ENCODE data around the gene YRDC.

Gene YRDC

DNA sequence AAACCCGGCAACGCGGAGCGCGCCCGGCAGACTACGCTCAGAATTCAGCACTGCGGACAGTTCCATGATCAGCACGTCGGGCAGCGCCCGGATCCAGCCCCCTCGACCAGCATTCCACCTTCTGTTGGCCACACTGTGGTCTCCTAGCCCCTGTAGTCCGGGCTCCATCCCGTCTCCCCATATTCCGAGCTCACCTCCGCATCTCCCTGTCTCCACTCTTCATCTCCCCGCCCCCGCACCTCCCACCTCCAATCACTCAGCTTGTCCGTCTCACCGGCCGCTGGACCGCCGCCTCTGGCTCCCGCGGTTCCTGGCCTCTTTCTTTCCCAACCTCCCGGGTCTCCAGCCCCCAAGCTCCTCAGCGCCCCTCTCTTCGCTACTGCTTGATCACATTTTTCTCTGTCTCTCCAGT is 43.6 kb downstream of the YRDC start (continued):
- TF ChIP-seq KLF1 (tag by site-specific recombination; IDR thresholded peaks at IDR 0.05), result no peak
- no peak for TF ChIP-seq FEZF1 (tag by site-specific recombination; IDR thresholded peaks at IDR 0.05)
- TF ChIP-seq ZNF433 (tag by site-specific recombination; IDR thresholded peaks at IDR 0.05; ENCODE audit: low read depth), result no peak
- TF ChIP-seq, protein P1, sequence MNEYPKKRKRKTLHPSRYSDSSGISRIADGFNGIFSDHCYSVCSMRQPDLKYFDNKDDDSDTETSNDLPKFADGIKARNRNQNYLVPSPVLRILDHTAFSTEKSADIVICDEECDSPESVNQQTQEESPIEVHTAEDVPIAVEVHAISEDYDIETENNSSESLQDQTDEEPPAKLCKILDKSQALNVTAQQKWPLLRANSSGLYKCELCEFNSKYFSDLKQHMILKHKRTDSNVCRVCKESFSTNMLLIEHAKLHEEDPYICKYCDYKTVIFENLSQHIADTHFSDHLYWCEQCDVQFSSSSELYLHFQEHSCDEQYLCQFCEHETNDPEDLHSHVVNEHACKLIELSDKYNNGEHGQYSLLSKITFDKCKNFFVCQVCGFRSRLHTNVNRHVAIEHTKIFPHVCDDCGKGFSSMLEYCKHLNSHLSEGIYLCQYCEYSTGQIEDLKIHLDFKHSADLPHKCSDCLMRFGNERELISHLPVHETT (tag by site-specific recombination; IDR thresholded peaks at IDR 0.05), result 0 out of 2 replicates have a peak, but pooled peaks have one; percentile 19
- no peak for TF ChIP-seq RBAK (tag by site-specific recombination; IDR thresholded peaks at IDR 0.05)
- TF ChIP-seq, protein P2, sequence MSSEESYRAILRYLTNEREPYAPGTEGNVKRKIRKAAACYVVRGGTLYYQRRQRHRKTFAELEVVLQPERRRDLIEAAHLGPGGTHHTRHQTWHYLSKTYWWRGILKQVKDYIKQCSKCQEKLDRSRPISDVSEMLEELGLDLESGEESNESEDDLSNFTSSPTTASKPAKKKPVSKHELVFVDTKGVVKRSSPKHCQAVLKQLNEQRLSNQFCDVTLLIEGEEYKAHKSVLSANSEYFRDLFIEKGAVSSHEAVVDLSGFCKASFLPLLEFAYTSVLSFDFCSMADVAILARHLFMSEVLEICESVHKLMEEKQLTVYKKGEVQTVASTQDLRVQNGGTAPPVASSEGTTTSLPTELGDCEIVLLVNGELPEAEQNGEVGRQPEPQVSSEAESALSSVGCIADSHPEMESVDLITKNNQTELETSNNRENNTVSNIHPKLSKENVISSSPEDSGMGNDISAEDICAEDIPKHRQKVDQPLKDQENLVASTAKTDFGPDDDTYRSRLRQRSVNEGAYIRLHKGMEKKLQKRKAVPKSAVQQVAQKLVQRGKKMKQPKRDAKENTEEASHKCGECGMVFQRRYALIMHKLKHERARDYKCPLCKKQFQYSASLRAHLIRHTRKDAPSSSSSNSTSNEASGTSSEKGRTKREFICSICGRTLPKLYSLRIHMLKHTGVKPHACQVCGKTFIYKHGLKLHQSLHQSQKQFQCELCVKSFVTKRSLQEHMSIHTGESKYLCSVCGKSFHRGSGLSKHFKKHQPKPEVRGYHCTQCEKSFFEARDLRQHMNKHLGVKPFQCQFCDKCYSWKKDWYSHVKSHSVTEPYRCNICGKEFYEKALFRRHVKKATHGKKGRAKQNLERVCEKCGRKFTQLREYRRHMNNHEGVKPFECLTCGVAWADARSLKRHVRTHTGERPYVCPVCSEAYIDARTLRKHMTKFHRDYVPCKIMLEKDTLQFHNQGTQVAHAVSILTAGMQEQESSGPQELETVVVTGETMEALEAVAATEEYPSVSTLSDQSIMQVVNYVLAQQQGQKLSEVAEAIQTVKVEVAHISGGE (tag by site-specific recombination; conservative IDR thresholded peaks at IDR 0.05; ENCODE audit: low read depth), result no peak
- no peak for TF ChIP-seq ZNF354C (tag by site-specific recombination; IDR thresholded peaks at IDR 0.05; ENCODE audit: borderline replicate concordance, low read depth)
- no peak for TF ChIP-seq ZNF830 (tag by site-specific recombination; IDR thresholded peaks at IDR 0.05; ENCODE audit: low read depth)
- TF ChIP-seq OSR2 (tag by site-specific recombination; IDR thresholded peaks at IDR 0.05), result no peak
- TF ChIP-seq ZNF654 (tag by site-specific recombination; IDR thresholded peaks at IDR 0.05; ENCODE audit: low read depth), result no peak
- TF ChIP-seq ZNF416 (tag by site-specific recombination; IDR thresholded peaks at IDR 0.05), result no peak
- TF ChIP-seq SP2 (tag by site-specific recombination; IDR thresholded peaks at IDR 0.05), result peak; percentile 18; the same call in 1 of the 2 replicates
- TF ChIP-seq, protein P3, sequence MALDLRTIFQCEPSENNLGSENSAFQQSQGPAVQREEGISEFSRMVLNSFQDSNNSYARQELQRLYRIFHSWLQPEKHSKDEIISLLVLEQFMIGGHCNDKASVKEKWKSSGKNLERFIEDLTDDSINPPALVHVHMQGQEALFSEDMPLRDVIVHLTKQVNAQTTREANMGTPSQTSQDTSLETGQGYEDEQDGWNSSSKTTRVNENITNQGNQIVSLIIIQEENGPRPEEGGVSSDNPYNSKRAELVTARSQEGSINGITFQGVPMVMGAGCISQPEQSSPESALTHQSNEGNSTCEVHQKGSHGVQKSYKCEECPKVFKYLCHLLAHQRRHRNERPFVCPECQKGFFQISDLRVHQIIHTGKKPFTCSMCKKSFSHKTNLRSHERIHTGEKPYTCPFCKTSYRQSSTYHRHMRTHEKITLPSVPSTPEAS (tag by site-specific recombination; IDR thresholded peaks at IDR 0.05), result no peak
- peak; percentile 58 for TF ChIP-seq ZBTB17 (tag by site-specific recombination; IDR thresholded peaks at IDR 0.05)
- TF ChIP-seq ZXDB (tag by site-specific recombination; IDR thresholded peaks at IDR 0.05), result no peak
- no peak for TF ChIP-seq AEBP2 (tag by site-specific recombination; IDR thresholded peaks at IDR 0.05; ENCODE audit: borderline replicate concordance)
- peak; percentile 42; the same call in 1 of the 2 replicates for TF ChIP-seq ZSCAN30 (tag by site-specific recombination; IDR thresholded peaks at IDR 0.05)
- no peak for TF ChIP-seq ZNF133 (tag by site-specific recombination; IDR thresholded peaks at IDR 0.05)
- TF ChIP-seq KLF8 (tag by site-specific recombination; IDR thresholded peaks at IDR 0.05), result 0 out of 2 replicates have a peak, but pooled peaks have one; percentile 13
- no peak for TF ChIP-seq ZNF585B (tag by site-specific recombination; IDR thresholded peaks at IDR 0.05)
- no peak for TF ChIP-seq ZNF221 (tag by site-specific recombination; IDR thresholded peaks at IDR 0.05; ENCODE audit: borderline replicate concordance)
- peak; percentile 77; the same call in 1 of the 2 replicates for TF ChIP-seq MEIS1 (CRISPR knock-in tag; IDR thresholded peaks at IDR 0.05; ENCODE audit: borderline replicate concordance)
- TF ChIP-seq ZNF24 (tag by site-specific recombination; IDR thresholded peaks at IDR 0.05), result no peak
- TF ChIP-seq, protein P4, sequence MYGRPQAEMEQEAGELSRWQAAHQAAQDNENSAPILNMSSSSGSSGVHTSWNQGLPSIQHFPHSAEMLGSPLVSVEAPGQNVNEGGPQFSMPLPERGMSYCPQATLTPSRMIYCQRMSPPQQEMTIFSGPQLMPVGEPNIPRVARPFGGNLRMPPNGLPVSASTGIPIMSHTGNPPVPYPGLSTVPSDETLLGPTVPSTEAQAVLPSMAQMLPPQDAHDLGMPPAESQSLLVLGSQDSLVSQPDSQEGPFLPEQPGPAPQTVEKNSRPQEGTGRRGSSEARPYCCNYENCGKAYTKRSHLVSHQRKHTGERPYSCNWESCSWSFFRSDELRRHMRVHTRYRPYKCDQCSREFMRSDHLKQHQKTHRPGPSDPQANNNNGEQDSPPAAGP (tag by site-specific recombination; IDR thresholded peaks at IDR 0.05), result no peak
- peak; percentile 60 for TF ChIP-seq EGR2 (tag by site-specific recombination; IDR thresholded peaks at IDR 0.05; ENCODE audit: low read depth)
- TF ChIP-seq ZBTB7A (tag by site-specific recombination; IDR thresholded peaks at IDR 0.05; ENCODE audit: low read depth), result 0 out of 2 replicates have a peak, but pooled peaks have one; percentile 22
- no peak for TF ChIP-seq MYNN (tag by site-specific recombination; IDR thresholded peaks at IDR 0.05; ENCODE audit: borderline replicate concordance)
- TF ChIP-seq, protein P5, sequence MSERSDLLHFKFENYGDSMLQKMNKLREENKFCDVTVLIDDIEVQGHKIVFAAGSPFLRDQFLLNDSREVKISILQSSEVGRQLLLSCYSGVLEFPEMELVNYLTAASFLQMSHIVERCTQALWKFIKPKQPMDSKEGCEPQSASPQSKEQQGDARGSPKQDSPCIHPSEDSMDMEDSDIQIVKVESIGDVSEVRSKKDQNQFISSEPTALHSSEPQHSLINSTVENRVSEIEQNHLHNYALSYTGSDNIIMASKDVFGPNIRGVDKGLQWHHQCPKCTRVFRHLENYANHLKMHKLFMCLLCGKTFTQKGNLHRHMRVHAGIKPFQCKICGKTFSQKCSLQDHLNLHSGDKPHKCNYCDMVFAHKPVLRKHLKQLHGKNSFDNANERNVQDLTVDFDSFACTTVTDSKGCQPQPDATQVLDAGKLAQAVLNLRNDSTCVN (tag by site-specific recombination; optimal IDR thresholded peaks at IDR 0.05), result peak; percentile 44
- TF ChIP-seq, protein P6, sequence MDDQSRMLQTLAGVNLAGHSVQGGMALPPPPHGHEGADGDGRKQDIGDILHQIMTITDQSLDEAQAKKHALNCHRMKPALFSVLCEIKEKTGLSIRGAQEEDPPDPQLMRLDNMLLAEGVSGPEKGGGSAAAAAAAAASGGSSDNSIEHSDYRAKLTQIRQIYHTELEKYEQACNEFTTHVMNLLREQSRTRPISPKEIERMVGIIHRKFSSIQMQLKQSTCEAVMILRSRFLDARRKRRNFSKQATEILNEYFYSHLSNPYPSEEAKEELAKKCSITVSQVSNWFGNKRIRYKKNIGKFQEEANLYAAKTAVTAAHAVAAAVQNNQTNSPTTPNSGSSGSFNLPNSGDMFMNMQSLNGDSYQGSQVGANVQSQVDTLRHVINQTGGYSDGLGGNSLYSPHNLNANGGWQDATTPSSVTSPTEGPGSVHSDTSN (CRISPR knock-in tag; IDR thresholded peaks at IDR 0.05), result peak; percentile 93
- no peak for TF ChIP-seq ZNF664 (tag by site-specific recombination; IDR thresholded peaks at IDR 0.05)
- TF ChIP-seq HOXD13 (CRISPR knock-in tag; IDR thresholded peaks at IDR 0.05; ENCODE audit: borderline replicate concordance), result peak; percentile 84

Data from HEK293 (cell line).